ENCODE results near the gene ELP1.

The ELP1 gene

GRCh38 chr9:108882052-108882888 lies 51.7 kb downstream of the ELP1 start:
- no peak for DNase-seq

- DNase-seq: no peak
Measured at GRCh38 chr9:108880738-108881316, 53.1 kb downstream of the ELP1 start.

GRCh38 chr9:108877524-108877923 lies 56.4 kb downstream of the ELP1 start:
- DNase-seq: no peak

- no peak for DNase-seq
Measured at GRCh38 chr9:108876425-108876824, 57.5 kb downstream of the ELP1 start.

- no peak for DNase-seq
Measured at GRCh38 chr9:108874058-108874788, 59.7 kb downstream of the ELP1 start.

- no peak for DNase-seq
Measured at GRCh38 chr9:108869092-108869725, 64.7 kb downstream of the ELP1 start.

- no peak for DNase-seq
Measured at GRCh38 chr9:108867829-108868228, 66.1 kb downstream of the ELP1 start.

GRCh38 chr9:108867116-108867515 lies 66.8 kb downstream of the ELP1 start:
- no peak for DNase-seq

GRCh38 chr9:108866001-108866420 lies 67.9 kb downstream of the ELP1 start:
- DNase-seq: no peak

- DNase-seq: no peak
Measured at GRCh38 chr9:108865037-108865436, 68.9 kb downstream of the ELP1 start.

- DNase-seq: no peak
Measured at GRCh38 chr9:108864446-108864845, 69.5 kb downstream of the ELP1 start.

GRCh38 chr9:108863891-108864290 lies 70.0 kb downstream of the ELP1 start:
- DNase-seq: no peak

GRCh38 chr9:108861997-108862396 lies 71.9 kb downstream of the ELP1 start, which contains the start of gene ACTL7A:
Gene ACTL7A, plus strand, starts transcription at chr9:108862266. Its CDS starts 57 bp downstream, at chr9:108862323.
- no peak for DNase-seq

- no peak for DNase-seq
Measured at GRCh38 chr9:108861464-108861863, 72.5 kb downstream of the ELP1 start.

GRCh38 chr9:108860764-108861163 lies 73.2 kb downstream of the ELP1 start:
- DNase-seq: no peak

GRCh38 chr9:108860354-108860753 lies 73.6 kb downstream of the ELP1 start:
- no peak for DNase-seq

- DNase-seq: no peak
Measured at GRCh38 chr9:108859459-108860114, 74.3 kb downstream of the ELP1 start.

GRCh38 chr9:108857572-108857971 lies 76.4 kb downstream of the ELP1 start:
- no peak for DNase-seq

- DNase-seq: no peak
Measured at GRCh38 chr9:108855888-108856287, 78.0 kb downstream of the ELP1 start, which contains the start of gene ACTL7B. Gene ACTL7B, minus strand, starts transcription at chr9:108855986. Its CDS starts 56 bp downstream, at chr9:108855930.

GRCh38 chr9:108855529-108855886 lies 78.4 kb downstream of the ELP1 start:
- DNase-seq: no peak

- DNase-seq: no peak
Measured at GRCh38 chr9:108854641-108855528, 79.0 kb downstream of the ELP1 start.

GRCh38 chr9:108854094-108854493 lies 79.8 kb downstream of the ELP1 start:
- DNase-seq: no peak
